HK-2 (cell line): ENCODE data around the gene ADAP2.
"Not testable (repeated sequence)": the region's sequence is repeated elsewhere in the genome, so short reads cannot be mapped to it uniquely, and the experiment has no call there.

Experiments used
- DNase-seq: peaks from one replicate; pipeline ENCODE4 v3.0.0-alpha.2; 2018; ENCODE audit not compliant: unreplicated experiment

ADAP2 gene

DNA sequence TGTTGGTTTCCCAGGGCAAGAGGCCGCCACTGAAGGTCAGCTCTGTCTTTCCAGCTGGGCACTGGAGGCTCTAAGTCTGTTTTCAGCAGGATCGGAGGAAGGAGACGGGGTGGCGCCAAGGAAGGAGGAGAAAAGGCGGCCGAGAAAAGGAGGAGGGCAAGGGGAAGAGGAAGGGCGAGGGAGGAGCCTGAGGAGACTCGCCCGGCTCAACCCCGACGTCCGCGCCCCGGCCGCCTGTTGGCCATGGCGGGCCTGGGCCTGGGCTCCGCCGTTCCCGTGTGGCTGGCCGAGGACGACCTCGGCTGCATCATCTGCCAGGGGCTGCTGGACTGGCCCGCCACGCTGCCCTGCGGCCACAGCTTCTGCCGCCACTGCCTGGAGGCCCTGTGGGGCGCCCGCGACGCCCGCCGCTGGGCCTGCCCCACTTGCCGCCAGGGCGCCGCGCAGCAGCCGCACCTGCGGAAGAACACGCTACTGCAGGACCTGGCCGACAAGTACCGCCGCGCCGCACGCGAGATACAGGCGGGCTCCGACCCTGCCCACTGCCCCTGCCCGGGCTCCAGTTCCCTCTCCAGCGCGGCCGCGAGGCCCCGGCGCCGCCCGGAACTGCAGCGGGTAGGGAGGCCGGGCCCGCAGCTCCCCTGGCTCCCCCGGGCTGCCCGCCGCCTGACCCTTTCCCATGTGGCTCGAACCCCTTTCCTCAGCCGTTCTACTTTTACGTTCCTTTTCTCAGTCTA lies 49.3 kb downstream of the ADAP2 start, which contains the start of gene RNF135:
Gene RNF135, plus strand, starts transcription at position 209 of the 737 bp plus-strand sequence. Its CDS starts 35 bp downstream, at position 244.
- peak; percentile 91 for DNase-seq

- no peak for DNase-seq
Measured at GRCh38 chr17:30975042-30975820, 53.5 kb downstream of the ADAP2 start.

GRCh38 chr17:30979919-30980318 lies 58.2 kb downstream of the ADAP2 start:
- DNase-seq, result not testable (repeated sequence)

GRCh38 chr17:30981531-30982519 lies 60.1 kb downstream of the ADAP2 start:
- DNase-seq, result no peak

- DNase-seq, result no peak
Measured at GRCh38 chr17:30982855-30983254, 61.1 kb downstream of the ADAP2 start.

DNA sequence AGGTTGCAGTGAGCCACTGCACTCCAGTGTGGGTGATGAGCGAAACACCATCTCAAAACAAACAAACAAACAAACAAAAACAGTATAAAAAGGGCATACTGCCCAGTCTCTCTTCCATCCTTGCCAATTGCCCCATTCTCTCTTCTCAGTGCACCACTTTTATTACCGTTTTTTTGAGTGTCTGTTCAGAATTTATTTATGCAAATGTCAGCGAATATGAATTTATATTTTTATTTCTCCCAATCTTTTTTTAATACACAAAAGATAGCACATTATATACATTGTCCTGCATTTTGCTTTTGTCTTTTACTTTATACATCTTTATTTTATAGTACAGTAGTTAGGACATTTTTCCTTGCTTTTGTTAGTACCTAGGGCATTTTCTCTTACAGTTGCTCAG lies 68.7 kb downstream of the ADAP2 start:
- DNase-seq, result no peak

- no peak for DNase-seq
Measured at GRCh38 chr17:30992551-30992950, 70.8 kb downstream of the ADAP2 start.

DNA sequence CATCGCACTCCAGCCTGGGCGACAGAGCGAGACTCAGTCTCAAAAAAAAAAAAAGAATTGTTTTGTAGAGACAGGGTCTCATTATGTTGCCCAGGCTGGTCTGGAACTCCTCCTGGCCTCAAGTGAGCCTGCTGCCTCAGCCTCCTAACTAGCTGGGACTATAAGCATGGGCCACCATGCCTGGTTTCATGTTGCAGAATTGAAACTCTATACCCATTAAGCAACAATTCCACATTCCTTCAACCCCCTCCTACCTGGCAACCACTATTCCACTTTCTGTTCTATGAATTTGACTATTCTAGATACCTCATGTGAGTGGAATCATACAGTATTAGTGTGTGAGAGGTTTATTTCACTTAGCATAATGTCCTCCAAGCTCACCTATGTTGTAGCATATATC lies 73.6 kb downstream of the ADAP2 start:
- DNase-seq, result no peak

GRCh38 chr17:30996486-30996885 lies 74.7 kb downstream of the ADAP2 start:
- DNase-seq, result peak; percentile 3

DNA sequence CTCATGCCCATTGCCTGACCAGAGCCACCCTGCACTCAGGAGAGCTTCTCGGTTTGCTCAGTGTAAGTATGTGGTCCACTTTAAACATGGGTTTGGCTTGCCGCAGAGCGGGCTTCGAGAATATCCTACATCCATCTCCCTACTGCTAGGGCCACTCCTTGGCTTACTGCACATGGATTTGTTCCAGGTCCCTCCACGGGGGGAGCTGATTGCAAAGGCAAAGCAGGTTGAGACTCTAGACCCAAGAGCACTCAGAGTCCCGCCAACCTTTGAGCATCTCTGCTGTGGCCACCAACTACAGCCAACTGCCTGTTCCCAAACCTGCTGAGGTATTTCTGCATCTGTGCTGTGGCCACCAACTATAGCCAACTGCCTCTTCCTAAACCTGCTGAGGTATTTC lies 75.5 kb downstream of the ADAP2 start:
- DNase-seq, result no peak

DNA sequence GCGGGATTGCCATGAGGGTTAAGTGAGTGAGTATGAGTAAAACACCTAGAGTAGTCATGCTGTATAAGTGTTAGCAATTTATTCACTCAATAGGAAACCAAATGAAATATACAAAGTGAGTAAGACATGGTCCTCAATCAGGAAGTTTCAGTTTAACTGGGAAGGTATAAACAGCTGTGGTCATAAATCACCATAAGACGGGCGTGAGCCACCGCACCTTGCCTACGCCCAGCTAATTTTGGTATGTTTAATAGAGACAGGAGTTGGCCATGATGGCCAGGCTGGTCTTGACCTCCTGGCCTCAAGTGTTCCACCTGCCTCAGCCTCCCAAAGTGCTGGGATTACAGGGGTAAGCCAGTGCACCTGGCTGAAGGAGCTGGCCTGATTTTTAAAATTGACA lies 76.1 kb downstream of the ADAP2 start:
- no peak for DNase-seq

DNA sequence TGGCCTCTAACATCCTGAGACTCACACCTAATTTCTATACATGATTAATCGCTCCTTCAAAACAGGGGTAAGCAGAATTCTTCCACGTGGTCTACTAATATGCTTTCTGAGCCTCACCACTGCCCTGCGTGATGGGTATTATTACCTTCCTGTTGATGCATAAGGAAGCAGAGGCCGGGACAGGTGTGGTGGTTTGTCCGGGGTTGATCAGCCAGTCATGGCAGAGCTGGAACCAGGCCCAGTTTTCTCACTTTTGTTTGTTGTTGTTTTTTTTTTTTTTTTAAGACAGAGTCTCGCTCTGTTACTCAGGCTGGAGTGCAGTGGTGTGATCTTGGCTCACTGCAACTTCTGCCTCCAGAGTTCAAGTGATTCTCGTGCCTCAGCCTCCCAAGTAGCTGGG lies 80.3 kb downstream of the ADAP2 start:
- no peak for DNase-seq

DNA sequence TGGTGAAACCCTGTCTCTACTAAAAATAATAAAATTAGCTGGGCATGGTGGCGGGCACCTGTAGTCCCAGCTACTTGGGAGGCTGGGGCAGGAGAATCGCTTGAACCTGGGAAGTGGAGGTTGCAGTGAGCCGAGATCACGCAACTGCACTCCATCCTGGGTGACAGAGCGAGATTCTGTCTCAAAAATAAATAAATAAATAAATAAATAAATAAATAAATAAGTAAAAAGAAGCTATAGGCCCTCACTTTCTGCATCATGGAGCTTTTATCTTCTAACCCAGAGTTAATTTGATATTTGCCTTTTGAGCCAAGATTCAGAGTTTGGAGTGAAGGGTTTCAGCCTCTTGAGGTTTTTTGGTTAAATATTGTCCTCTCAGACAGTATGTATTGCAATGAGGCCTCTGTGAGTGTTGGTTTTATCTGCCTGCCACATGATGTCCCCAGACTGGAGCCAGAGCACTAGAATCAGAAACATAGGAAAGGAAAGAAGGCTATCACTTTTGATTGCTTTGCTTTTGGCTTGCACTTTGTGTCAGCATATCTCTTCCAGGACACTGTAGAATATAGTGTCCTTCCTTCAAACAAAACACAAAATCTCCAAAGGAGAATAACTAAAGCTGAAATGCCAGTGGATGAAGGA lies 81.6 kb downstream of the ADAP2 start:
- DNase-seq, result no peak

- DNase-seq, result no peak
Measured at GRCh38 chr17:31004160-31004559, 82.4 kb downstream of the ADAP2 start.

DNA sequence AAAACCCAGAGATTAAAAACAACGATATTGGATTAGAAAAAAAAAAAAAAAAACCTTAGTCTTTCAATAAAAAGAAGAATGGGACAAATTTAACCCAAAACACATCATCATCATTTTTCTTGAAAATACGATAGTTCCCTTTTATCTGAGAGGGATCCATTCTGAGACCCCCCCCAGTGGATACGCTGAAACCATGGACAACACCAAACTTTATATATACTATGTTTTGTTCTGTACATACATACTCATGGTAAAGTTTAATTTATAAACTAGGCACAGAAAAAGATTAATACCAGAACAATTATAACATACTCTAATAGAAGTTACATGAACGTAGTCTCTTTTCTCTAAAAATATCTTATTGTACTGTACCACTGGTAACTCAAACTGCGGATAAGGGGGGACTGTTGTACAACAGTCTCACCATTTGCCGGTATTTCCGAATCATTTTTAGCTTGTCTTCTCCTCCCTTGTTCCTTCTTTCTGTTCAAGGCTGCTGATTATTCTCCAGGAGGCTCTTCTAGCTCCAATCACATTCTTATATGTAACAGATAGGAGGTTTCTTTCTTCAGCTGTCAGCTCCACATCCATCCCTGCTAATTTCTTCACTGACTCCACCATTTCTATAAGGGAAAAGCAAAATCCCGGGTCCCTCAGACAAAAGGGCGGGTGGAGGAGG lies 86.1 kb downstream of the ADAP2 start:
- DNase-seq, result no peak

DNA sequence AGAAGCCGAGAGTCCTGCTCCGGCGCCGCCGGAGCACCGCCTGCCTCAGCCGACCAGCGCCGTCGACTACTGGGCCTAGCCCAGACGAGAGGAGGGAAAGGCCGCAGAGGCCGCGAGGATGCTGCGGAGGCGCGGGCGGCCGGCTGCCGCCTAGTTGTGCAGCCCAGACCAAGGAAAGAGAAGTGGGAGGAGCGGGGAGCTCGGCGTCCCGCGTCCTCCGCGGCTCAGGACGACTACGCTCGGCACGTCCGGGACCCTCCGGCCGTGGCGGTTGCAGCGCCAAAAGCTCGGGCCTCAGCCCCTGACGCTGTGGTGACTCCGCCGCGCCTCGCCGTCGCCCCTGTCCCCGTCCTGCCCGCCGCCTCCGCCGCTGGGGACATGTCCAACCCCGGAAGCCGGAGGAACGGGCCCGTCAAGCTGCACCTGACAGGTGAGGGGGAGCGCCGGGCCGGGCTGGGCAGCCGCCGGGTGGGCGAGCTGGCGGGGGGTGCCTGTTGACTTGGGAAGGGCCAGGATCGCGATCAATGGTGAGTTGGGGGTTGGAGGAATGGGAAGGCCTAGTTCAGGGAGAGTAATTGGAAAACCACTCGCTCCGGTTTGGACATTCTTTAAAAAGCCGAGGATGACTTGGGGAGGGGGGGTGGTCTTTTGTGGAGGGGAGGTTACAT lies 86.8 kb downstream of the ADAP2 start:
- DNase-seq, result peak; percentile 67
